HuH-7 (cell line): ENCODE results near the gene TUBA3D.
"Not testable (repeated sequence)": the region's sequence is repeated elsewhere in the genome, so short reads cannot be mapped to it uniquely, and the experiment has no call there.

Experiments used
- DNase-seq: peaks from one replicate; pipeline ENCODE4 v3.0.0; 2011; ENCODE audit warnings: low spot score

Gene TUBA3D

GRCh38 chr2:131483981-131484820 is 8.3 kb downstream of the TUBA3D start:
- DNase-seq, result not testable (repeated sequence)

- not testable (repeated sequence) for DNase-seq
Measured at GRCh38 chr2:131484906-131485460, 9.1 kb downstream of the TUBA3D start.

GRCh38 chr2:131486201-131486902 is 10.4 kb downstream of the TUBA3D start:
- not testable (repeated sequence) for DNase-seq

- DNase-seq, result no peak
Measured at GRCh38 chr2:131488306-131489205, 12.6 kb downstream of the TUBA3D start.

GRCh38 chr2:131490616-131491468 is 14.9 kb downstream of the TUBA3D start:
- not testable (repeated sequence) for DNase-seq

DNA sequence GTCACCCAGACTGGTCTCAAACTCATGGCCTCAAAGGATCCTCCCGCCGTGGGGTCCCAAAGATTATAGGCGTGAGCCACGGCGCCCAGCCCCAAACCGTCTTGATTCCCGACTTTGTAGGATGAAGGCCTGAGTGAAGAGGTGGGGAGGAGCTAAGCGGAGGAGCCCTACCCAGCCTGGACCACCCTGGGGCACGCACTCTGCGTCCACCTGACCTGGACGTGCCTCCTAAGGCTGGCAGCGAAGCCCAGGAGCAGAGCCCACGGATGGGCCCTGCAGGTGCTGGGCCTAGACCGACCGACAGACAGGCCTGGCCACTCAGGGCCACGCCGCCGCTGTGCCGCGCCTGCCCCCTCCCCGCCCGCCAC is 15.5 kb downstream of the TUBA3D start:
- not testable (repeated sequence) for DNase-seq

GRCh38 chr2:131492015-131492417 is 16.1 kb downstream of the TUBA3D start, which contains the start of gene MZT2A:
TSS of gene MZT2A (minus strand) at chr2:131492397. CDS start at chr2:131492376, 21 bp downstream.
- not testable (repeated sequence) for DNase-seq

DNA sequence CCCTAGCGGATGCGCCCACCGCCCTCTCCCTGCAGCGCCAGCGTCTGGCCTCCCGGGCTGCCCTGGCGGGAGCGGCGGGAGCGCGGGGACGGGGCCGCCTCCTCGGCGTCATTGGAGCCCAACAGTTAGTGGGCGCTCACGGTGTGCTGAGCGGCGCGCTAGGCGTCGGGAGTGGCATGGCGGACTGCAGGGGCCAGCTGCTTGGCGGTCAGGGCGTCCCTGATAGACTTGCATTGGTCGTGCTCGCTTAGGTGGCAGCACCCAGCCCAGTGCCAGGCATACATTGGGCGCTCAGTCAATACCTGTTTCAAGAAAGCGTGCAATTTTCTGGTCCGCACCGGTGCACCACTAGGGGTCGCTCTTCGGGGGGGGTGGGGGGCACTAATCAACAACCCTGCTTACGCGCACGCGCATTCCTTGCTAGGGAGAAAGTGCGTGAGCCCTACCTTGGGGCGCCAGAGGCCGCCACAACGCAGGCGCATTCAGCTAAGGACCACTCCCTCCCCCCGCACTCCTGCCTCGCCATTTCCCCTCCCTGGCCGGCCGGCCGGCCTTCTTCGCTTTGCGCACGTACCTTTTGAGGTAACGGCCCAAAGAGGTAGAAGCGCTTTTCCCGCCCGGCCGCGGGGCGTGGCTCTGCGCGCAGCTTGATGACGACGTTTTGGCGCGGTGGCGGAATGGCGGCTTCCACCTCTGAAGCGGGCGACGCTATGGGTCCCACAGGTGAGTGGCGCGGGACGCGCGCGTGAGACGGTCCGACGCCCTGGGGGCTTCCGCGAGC is 16.7 kb downstream of the TUBA3D start:
- peak; percentile 99 for DNase-seq

DNA sequence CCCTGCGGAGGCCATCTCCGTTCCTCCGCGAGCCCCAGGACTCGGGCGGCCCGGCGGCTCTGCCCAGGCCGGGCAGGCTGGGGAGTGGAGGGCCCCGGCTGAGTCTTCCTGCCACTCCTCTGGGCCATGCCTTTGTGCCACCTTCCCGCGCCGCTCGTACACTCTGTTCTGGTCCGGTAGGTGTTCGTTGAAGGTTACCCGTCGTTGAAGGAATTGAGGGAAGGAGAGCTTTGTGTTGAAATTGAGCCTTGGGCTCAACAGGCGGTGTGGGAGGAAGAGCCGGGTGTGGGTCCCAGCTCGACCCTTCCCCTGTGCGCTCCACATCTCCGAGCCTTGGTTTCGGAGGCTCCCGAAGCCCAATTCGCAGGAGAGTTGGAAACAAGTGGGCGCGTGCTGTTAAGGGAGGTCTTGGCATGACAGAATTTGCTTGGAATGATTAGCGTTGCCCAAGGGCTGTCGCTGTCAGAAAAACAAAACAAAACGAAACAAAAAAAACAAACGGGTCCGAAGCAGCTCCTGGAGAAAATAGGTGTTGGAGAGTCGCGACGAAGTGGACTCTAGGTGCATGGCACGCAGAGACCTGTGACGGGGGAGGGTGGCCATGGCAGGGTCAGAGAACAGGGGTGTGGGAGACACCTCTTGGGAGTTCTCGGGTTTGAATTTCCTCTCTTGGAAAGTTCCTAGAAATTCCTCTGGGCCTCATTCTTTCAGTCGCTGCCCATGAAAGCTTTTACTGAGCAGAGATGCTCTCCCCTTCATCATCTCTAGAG is 17.5 kb downstream of the TUBA3D start:
- no peak for DNase-seq

GRCh38 chr2:131495506-131495905 is 19.6 kb downstream of the TUBA3D start:
- DNase-seq, result not testable (repeated sequence)

DNA sequence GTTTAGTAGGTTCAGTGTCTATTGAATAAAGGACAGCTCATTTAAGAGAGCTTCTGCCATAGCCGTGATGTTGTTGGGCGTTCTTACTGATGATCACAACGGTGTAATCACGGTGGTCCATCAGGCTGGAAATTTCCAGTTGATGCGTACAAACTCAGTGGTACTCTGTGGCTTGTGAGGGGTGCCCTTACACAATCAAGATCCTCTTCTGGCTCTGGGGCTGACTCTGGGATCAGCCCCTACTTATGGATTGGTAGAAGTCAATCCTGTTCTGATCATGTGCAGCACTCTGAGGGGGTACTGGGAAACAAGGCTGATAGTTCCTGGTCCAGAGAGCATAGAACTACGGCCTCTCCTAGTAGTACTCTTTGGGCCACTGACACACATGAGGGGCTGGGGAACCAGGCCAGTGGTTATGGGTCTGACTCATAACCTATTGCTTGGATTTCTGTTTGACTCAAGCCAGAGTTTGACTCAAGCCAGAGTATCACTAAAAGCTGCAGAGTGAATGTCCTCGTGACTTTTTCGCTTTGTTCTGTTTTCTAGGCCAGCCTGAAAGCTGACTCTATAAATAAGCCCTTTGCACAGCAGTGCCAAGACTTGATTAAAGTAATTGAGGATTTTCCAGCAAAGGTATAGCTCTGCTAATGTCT is 22.5 kb downstream of the TUBA3D start:
- DNase-seq, result not testable (repeated sequence)

DNA sequence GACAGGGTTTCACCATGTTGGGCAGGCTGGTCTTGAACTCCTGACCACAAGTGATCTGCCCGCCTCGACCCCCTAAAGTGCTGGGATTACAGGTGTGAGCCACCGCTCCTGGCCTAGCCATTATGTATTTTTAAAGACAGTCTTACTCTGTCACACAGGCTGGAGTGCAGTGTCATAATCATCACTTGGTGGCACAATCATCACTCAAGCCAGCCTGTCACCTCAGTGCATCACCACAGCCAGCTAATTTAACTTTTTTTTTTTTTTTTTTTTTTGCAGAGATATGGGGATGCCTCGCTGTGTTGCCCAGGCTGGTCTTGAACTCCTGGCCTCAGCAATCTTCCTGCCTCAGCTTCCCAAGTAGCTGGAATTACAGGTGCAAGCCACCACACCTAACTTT is 27.7 kb downstream of the TUBA3D start:
- DNase-seq, result not testable (repeated sequence)

GRCh38 chr2:131504082-131504750 is 28.3 kb downstream of the TUBA3D start:
- not testable (repeated sequence) for DNase-seq

GRCh38 chr2:131509615-131510014 is 33.7 kb downstream of the TUBA3D start:
- DNase-seq, result no peak

DNA sequence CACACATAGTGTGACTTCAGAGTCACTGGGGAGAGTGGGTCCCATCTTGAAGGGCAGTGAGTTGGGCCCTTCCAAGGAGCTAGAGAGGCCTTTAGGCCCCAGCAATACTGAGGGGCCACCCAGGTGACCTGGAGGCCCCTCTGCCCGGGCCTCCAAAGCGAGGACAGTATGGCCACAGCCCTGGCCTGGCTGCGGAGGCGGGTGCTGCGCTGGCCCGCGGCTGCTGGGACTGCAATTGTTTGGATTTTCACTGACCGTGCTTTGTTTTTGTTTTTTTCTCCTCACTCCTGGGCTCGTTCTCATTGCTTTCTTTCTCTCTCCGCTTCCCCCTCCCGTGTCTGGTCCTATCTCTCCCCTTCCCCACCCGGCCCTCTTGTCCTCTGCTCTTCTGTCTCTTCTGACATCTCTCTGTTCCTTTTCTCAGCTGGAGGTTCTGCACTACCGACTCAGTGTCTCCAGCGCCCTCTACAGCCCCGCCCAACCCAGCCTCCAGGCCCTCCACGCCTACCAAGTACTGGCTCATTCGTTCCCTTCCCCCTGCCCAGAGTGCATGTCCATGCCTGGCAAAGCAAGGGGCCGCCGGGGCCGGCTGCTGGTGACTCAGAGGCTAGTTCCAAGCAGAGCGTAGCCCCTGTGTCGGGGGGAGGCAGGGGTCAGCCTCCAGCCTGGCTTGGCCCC is 35.5 kb downstream of the TUBA3D start:
- not testable (repeated sequence) for DNase-seq

DNA sequence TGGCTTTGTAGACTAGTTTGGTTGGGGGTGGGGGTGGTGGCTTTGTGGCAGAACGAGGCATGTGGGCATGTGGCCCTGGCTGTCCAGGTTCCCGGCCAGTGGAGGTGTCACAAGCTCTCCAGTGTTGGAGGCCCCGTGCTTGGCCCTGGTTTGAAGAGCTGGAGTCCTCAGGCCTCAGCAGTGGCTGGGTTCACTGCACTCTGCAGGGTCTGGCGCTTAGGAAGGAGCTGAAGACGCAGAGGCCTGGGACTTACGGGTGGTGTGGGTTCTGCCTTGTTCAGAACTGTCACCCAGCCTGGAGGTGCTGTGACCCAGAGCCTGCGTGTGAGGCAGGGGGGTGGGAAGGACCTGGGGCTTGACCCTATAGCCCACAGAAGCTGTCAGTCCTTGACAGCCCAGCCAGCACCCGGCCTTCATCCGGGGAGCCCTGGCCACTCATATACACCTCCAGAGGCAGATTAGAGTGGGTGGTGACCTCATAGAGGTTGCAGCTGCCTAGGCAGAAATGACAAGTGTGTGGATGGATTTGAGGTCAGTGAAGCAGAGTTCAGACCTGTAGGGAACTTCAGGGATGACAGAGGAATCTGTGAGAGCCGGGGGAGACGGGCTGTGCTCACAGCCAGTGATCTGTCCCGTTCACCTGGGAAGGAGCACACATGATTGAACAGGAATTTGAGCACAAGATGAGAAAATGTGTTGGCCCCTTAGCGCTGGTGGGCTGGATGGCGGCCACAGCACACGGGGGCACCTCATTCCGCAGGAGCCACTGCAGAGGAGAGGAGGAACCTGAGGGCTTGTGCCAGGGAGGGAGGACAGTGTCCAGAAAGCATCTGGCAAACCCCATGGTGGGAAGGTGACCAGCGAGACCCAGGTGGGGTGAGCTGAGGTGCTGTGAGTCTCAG is 36.3 kb downstream of the TUBA3D start:
- DNase-seq, result not testable (repeated sequence)
